ENCODE measurements around the gene TBCB. TPM values are rescaled to one million over a fixed set of nuclear protein-coding genes. Genes with fewer than 3 reads are reported as not detected.
"Not testable (repeated sequence)": the region's sequence is repeated elsewhere in the genome, so short reads cannot be mapped to it uniquely, and the experiment has no call there.

The TBCB gene
- polyA plus RNA-seq, 1 donor, result 95.3 TPM

GRCh38 chr19:36172852-36173251 is 57.6 kb downstream of the TBCB start:
- no peaks in the 10 kb centered on the region for H3K9me3 ChIP-seq (ENCODE audit: control insufficient read depth, low read depth, low read length)
- DNase-seq, result no peak

DNA sequence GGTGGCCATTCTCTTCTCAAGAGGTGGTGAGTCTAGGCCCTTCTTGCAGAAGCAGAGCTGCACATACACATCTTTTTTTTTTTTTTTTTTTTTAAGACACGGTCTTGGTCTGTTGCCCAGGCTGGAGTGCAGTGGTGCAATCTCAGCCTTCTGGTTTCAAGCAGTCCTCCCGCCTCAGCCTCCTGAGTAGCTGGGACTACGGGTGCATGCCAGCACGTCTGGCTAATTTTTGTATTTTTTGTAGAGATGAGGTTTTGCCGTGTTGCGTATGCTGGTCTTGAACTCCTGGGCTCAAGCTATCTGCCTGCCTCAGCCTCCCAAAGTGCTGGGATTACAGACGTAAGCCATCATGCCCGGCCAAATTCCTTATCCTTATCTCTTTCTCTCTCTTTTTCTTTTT is 58.6 kb downstream of the TBCB start:
- H3K9me3 ChIP-seq (ENCODE audit: control insufficient read depth, low read depth, low read length); H3K27me3 ChIP-seq (ENCODE audit: control insufficient read depth, insufficient read depth, low read length); H3K27ac ChIP-seq (ENCODE audit: low read length); H3K4me3 ChIP-seq (ENCODE audit: low read length); DNase-seq; H3K36me3 ChIP-seq (ENCODE audit: control insufficient read depth, insufficient read depth, low read length): not testable (repeated sequence)
- WGBS (ENCODE audit: insufficient coverage, low lambda C conversion rate), result no CpG with 5 or more reads among the region's 8 CpGs
- H3K4me1 ChIP-seq (ENCODE audit: control insufficient read depth, insufficient read depth, low read length), result peaks cover 12% of the 10 kb centered on the region

More at GRCh38 chr19:36172852-36173251, 57.6 kb downstream of the TBCB start:
- no CpG with 5 or more reads among the region's 5 CpGs for WGBS (ENCODE audit: insufficient coverage, low lambda C conversion rate)
- Histone ChIP-seq H3K27ac (ENCODE audit: low read length) (no peak overlapping the region), H3K4me3 (ENCODE audit: low read length) (no peak overlapping the region), H3K27me3 (ENCODE audit: control insufficient read depth, insufficient read depth, low read length) (no peaks in the 10 kb centered on the region), H3K4me1 (ENCODE audit: control insufficient read depth, insufficient read depth, low read length) (peaks cover 13% of the 10 kb centered on the region), H3K36me3 (ENCODE audit: control insufficient read depth, insufficient read depth, low read length) (no peaks in the 10 kb centered on the region)

Other genes starting within 250 kb of the TBCB start
- gene APLP1, start 246.9 kb upstream of the TBCB start, polyA plus RNA-seq, result 32.7 TPM
- gene NFKBID, start 214.9 kb upstream of the TBCB start, polyA plus RNA-seq, result 7.7 TPM
- gene HCST, start 212.9 kb upstream of the TBCB start, polyA plus RNA-seq, result 11.1 TPM
- gene TYROBP, start 207.2 kb upstream of the TBCB start, polyA plus RNA-seq, result 41.8 TPM
- 10.7 TPM for gene LRFN3, start 179.1 kb upstream of the TBCB start, polyA plus RNA-seq
- 23.4 TPM for gene SDHAF1, start 120.3 kb upstream of the TBCB start, polyA plus RNA-seq
- gene SYNE4, start 106.7 kb upstream of the TBCB start, polyA plus RNA-seq, result 9.8 TPM
- gene ALKBH6, start 101.3 kb upstream of the TBCB start, polyA plus RNA-seq, result 13.8 TPM
- 21.5 TPM for gene CLIP3, start 82.6 kb upstream of the TBCB start, polyA plus RNA-seq
- gene THAP8, start 61.2 kb upstream of the TBCB start, polyA plus RNA-seq, result 9.1 TPM
- 2.6 TPM for gene WDR62, start 60.6 kb upstream of the TBCB start, polyA plus RNA-seq
- gene OVOL3, start 4.3 kb upstream of the TBCB start, polyA plus RNA-seq, result 0.09 TPM
- 47.5 TPM for gene POLR2I, start 593 bp upstream of the TBCB start, polyA plus RNA-seq
- 516 TPM for gene CAPNS1, start 24.6 kb downstream of the TBCB start, polyA plus RNA-seq
- gene COX7A1, start 37.0 kb downstream of the TBCB start, polyA plus RNA-seq, result 11.5 TPM
- gene ZNF565, start 99.2 kb downstream of the TBCB start, polyA plus RNA-seq, result 5.3 TPM
- 71.8 TPM for gene ZNF146, start 99.6 kb downstream of the TBCB start, polyA plus RNA-seq

Measured in large intestine (tissue), 3 donors.